Neural progenitor cell (in vitro differentiated cells): ENCODE results near the gene TBC1D14.

Experiments used
- CTCF ChIP-seq: fragments of 200-600 bp; sonication (generic); IDR thresholded peaks from 2 replicates; pipeline ENCODE4 v1.5.1; 2017; ENCODE audit warnings: antibody characterized with exemption, mild to moderate bottlenecking
- EZH2phosphoT487 ChIP-seq: fragments of 200-600 bp; sonication (generic); IDR thresholded peaks from 2 replicates; pipeline ENCODE4 v1.6.1; 2017; ENCODE audit warnings: antibody characterized with exemption

DNA sequence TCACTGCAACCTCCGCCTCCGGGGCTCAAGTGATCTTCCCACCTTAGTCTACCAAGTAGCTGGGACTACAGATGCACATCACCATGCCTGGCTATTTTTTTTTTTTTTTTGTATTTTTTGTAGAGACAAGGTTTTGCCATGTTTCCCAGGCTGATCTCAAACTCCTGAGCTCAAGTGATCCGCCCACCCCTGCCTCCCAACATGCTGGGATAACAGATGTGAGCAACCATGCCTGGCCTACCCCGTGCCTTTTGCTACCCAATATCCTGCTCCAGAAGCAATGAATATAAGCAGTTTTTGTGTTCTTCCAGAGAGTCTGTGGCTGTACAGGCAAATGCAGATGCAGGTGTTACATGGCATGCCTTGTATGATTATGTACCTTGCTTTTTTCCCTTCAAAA is 50.5 kb downstream of the TBC1D14 start:
- TF ChIP-seq CTCF (no peak), EZH2phosphoT487 (no peak)
